Natural killer cell (primary cell): Measurements from ENCODE around the gene NVL. TPM values are rescaled to one million over a fixed set of nuclear protein-coding genes. Genes with fewer than 3 reads are reported as not detected.

Source experiments
- ATAC-seq, 3 donors: fragments of 150-1000 bp in 2 of 3; fragments of 200-7000 bp in 1 of 3; cut with Tn5 transposase; 1 replicate in 1 of 3; 2 replicates in 2 of 3; pipeline ENCODE4 v1.10.0; 2021; ENCODE audit warnings: mild to moderate bottlenecking in 2 of 3, moderate library complexity in 2 of 3
- DNase-seq, 2 donors: peaks; one replicate each; pipeline versions ENCODE4 v3.0.0 to v3.0.0-alpha.2; 2013 to 2021; ENCODE audit warnings: mixed read lengths in 1 of 2
- H3K27ac ChIP-seq: one replicate; pipeline ENCODE4 v1.5.1; 2013; ENCODE audit warnings: mild to moderate bottlenecking, low read length
- H3K27me3 ChIP-seq: one replicate; pipeline ENCODE4 v1.6.1; 2013; ENCODE audit warnings: low read length; ENCODE audit not compliant: control insufficient read depth, insufficient read depth
- H3K36me3 ChIP-seq: one replicate; pipeline ENCODE4 v1.6.1; 2013; ENCODE audit warnings: low read length; ENCODE audit not compliant: control insufficient read depth, insufficient read depth
- H3K4me1 ChIP-seq: one replicate; pipeline ENCODE4 v1.6.1; 2013; ENCODE audit warnings: low read length; ENCODE audit not compliant: control insufficient read depth, insufficient read depth
- H3K4me3 ChIP-seq: one replicate; pipeline ENCODE4 v1.5.1; 2013; ENCODE audit warnings: low read length
- H3K9me3 ChIP-seq: one replicate; pipeline ENCODE4 v1.6.1; 2013; ENCODE audit warnings: low read length; ENCODE audit not compliant: control insufficient read depth, insufficient read depth
- H3K27ac Mint-ChIP-seq, 2 donors: one replicate each; pipeline ENCODE4 v1.8.0; 2022; ENCODE audit warnings: mild to moderate bottlenecking in 2 of 2, mixed read lengths in 2 of 2, moderate library complexity in 1 of 2
- H3K27me3 Mint-ChIP-seq, 2 donors: one replicate each; pipeline ENCODE4 v1.8.0; 2022; ENCODE audit warnings: low read depth in 2 of 2, mixed read lengths in 2 of 2
- H3K36me3 Mint-ChIP-seq: one replicate; pipeline ENCODE4 v1.8.0; 2022; ENCODE audit warnings: mixed read lengths
- H3K4me1 Mint-ChIP-seq, 2 donors: one replicate each; pipeline ENCODE4 v1.8.0; 2022; ENCODE audit warnings: mixed read lengths in 2 of 2
- H3K4me3 Mint-ChIP-seq: one replicate; pipeline ENCODE4 v1.8.0; 2022; ENCODE audit warnings: mild to moderate bottlenecking, moderate library complexity, mixed read lengths
- H3K9me3 Mint-ChIP-seq, 2 donors: one replicate each; pipeline ENCODE4 v1.8.0; 2022; ENCODE audit warnings: mixed read lengths in 2 of 2
- CTCF ChIP-seq: fragments of 200-600 bp; IDR thresholded peaks from one replicate; pipeline ENCODE4 v1.8.0; 2022; ENCODE audit warnings: antibody characterized with exemption
- WGBS: methylation state at CpG from one replicate; pipeline ENCODE4 v1.1.7; 2013; ENCODE audit warnings: missing lambda C conversion rate; ENCODE audit not compliant: insufficient coverage; 5-methylcytosine and 5-hydroxymethylcytosine counted together
- intact Hi-C: fragments of 100-400 bp; cut with micrococcal nuclease; formaldehyde crosslinking; loops from one replicate; pipeline ENCODE4 v1.14.2; 2022
- total RNA-seq, 4 donors: library from RNA; stranded (reverse); fragments of 120-200 nt in 1 of 4; gene quantifications; one replicate each; pipeline versions ENCODE4 v1.2.3 to v1.2.4, GENCODE V29; 2013 to 2022

The NVL gene
- total RNA-seq, 3 donors from 2014 or later (not counting 1 experiment from before 2014, with no cell fraction given), result 28.1 to 39.5 (median 32.4) TPM

GRCh38 chr1:224276771-224277487 is 53.0 kb downstream of the NVL start:
- Histone ChIP-seq H3K27ac (no peak overlapping the region), H3K4me1 (no peaks in the 10 kb centered on the region), H3K27me3 (no peaks in the 10 kb centered on the region), H3K4me3 (no peak overlapping the region), H3K9me3 (no peaks in the 10 kb centered on the region), H3K36me3 (peaks cover 35% of the 10 kb centered on the region)
- WGBS, result 80% methylated on average over 1 of the region's 3 CpGs
- intact Hi-C loops, result no loop called here
- H3K27me3 Mint-ChIP-seq, result no peaks in the 10 kb centered on the region
- no peaks in the 10 kb centered on the region for H3K36me3 Mint-ChIP-seq
- H3K4me1 Mint-ChIP-seq, result no peaks in the 10 kb centered on the region
- H3K9me3 Mint-ChIP-seq, result no peaks in the 10 kb centered on the region
- peak overlapping the region in 1 of 2 donors; percentile 12 for H3K27ac Mint-ChIP-seq
- no peak overlapping the region for H3K4me3 Mint-ChIP-seq
- DNase-seq, result no peak
- TF ChIP-seq CTCF, result no peak
- ATAC-seq, result no peak

GRCh38 chr1:224274970-224275626 is 54.9 kb downstream of the NVL start:
- Mint-ChIP-seq H3K4me3 (no peak overlapping the region), H3K27ac (no peak overlapping the region), H3K27me3 (no peaks in the 10 kb centered on the region), H3K36me3 (no peaks in the 10 kb centered on the region), H3K9me3 (no peaks in the 10 kb centered on the region), H3K4me1 (no peaks in the 10 kb centered on the region)
- 78% methylated on average over 4 of the region's 6 CpGs for WGBS
- TF ChIP-seq CTCF, result no peak
- H3K4me1 ChIP-seq, result no peaks in the 10 kb centered on the region
- H3K27ac ChIP-seq, result no peak overlapping the region
- H3K27me3 ChIP-seq, result no peaks in the 10 kb centered on the region
- intact Hi-C loops, result no loop called here
- ATAC-seq (no peak), DNase-seq (no peak)
- no peak overlapping the region for H3K4me3 ChIP-seq
- H3K36me3 ChIP-seq, result peaks cover 24% of the 10 kb centered on the region
- H3K9me3 ChIP-seq, result no peaks in the 10 kb centered on the region

GRCh38 chr1:224273641-224274040 is 56.3 kb downstream of the NVL start:
- H3K9me3 Mint-ChIP-seq, result no peaks in the 10 kb centered on the region
- H3K4me3 Mint-ChIP-seq, result no peak overlapping the region
- no peaks in the 10 kb centered on the region for H3K4me1 ChIP-seq
- no peak overlapping the region for H3K4me3 ChIP-seq
- intact Hi-C loops, result no loop called here
- peaks cover 24% of the 10 kb centered on the region for H3K36me3 ChIP-seq
- H3K27me3 ChIP-seq, result no peaks in the 10 kb centered on the region
- DNase-seq (no peak), ATAC-seq (no peak)
- TF ChIP-seq CTCF, result no peak
- no peaks in the 10 kb centered on the region for H3K36me3 Mint-ChIP-seq
- H3K27ac ChIP-seq, result no peak overlapping the region
- H3K9me3 ChIP-seq, result no peaks in the 10 kb centered on the region
- H3K4me1 Mint-ChIP-seq, result no peaks in the 10 kb centered on the region
- no CpG with 5 or more reads among the region's 2 CpGs for WGBS
- H3K27ac Mint-ChIP-seq, result no peak overlapping the region
- no peaks in the 10 kb centered on the region for H3K27me3 Mint-ChIP-seq
